Measurements from ENCODE around the gene SH3BP4.

SH3BP4 gene

GRCh38 chr2:234983011-234983726 lies 31.4 kb downstream of the SH3BP4 start:
- peak; percentile 58 for DNase-seq

DNA sequence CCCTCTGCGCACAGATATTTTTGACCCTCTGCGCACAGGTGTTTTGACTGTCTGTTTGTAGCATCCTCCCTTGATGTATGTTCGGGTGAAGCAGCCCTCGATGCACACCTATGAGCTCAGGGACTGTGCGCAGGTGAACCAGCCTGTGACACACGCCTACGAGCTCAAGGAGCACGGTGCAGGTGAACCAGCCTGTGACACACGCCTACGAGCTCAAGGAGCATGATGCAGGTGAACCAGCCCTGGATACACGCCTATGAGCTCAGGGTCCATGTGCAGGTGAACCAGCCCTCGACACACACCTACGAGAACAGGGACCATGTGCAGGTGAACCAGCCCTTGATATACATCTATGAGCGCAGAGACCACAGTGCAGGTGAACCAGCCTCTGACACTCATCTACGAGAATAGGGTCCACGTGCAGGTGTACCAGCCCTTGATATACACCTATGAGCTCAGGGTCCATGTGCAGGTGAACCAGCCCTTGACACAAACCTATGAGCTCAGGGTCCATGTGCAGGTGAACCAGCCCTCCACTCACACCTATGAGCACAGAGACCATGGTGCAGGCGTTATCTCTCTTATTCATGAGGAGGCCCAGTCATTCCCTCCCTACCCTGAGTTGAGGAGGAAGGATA lies 33.9 kb downstream of the SH3BP4 start:
- no peak for DNase-seq

- no peak for DNase-seq
Observed at GRCh38 chr2:234986390-234986789, 34.6 kb downstream of the SH3BP4 start.

DNA sequence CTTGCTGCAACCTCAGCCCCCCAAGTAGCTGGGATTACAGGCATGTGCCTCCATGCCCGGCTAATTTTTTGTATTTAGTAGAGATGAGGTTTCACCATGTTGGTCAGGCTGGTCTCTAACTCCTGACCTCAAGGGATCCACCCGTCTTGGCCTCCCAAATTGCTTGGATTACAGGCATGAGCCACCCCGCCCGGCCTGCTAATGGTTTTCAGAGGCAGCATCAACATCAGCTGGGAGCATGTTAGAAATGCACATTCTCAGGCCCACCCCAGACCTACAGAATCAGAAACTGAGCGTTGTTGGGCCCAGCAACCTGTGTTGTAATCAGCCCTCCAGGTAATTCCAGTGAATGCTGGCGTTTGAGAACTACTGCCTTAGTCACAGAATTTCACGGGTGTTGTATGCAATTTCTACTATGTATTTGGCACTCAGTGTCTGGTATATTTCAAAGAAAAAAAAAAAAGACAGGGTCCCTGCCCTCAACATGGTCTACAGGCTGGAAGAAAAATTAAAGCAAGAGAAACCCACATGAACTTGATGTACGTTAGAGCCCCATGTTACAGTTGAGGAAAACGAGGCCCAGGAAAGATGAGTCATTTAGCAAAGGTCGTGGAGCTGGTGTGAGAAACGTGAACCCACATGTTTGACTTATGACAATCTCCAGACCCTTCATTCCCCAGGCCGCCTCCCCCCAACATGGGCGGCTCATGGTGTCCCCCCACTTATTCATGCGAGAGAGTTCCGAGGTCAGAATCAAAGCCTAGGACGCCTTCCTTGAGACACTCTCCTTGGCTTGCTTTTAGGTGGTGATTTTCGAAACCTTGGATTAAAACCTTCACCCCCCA lies 35.3 kb downstream of the SH3BP4 start:
- no peak for DNase-seq

DNA sequence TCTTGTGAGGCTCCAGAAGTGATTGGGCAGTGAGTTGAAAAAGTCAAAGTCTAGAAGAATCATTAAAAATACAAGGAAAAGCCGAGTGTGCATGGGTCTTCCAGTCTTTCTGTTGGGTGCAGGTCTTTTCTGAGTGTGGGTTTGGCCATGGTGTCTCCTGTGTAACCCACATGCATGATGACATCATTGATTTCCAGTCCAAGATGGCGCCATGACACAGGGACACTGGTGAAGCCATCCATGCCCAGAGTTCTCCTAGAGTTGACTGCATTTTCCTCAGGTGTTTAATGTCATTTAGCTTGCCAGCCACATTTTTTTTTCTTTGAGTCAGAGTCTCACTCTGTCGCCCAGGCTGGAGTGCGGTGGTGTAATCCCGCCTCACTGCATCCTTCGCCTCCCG lies 35.9 kb downstream of the SH3BP4 start:
- DNase-seq = no peak

DNA sequence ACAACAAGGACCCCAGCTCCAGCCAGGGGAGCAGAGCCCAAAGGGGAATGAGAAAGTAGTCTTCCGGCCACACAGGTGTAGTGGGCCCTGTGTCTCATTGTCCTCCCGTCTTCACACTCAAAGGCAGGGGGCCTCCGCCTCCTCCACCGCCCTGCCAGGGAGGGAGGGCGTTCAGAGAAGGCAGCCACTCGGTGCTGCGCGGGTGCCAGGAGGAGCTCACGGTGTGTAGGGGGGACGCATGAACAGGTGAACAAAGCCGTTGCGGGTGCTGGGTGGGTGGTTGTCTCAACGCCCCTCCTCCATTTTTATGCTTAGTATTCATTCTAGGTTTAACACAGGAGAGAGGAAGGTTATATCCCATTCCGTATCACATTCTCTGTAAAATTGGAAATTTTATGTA lies 36.7 kb downstream of the SH3BP4 start:
- DNase-seq = no peak

GRCh38 chr2:234989183-234989701 lies 37.4 kb downstream of the SH3BP4 start:
- peak; percentile 90 for DNase-seq

- DNase-seq = no peak
Observed at GRCh38 chr2:234990300-234990699, 38.5 kb downstream of the SH3BP4 start.

- DNase-seq = no peak
Observed at GRCh38 chr2:234991290-234991689, 39.5 kb downstream of the SH3BP4 start.

DNA sequence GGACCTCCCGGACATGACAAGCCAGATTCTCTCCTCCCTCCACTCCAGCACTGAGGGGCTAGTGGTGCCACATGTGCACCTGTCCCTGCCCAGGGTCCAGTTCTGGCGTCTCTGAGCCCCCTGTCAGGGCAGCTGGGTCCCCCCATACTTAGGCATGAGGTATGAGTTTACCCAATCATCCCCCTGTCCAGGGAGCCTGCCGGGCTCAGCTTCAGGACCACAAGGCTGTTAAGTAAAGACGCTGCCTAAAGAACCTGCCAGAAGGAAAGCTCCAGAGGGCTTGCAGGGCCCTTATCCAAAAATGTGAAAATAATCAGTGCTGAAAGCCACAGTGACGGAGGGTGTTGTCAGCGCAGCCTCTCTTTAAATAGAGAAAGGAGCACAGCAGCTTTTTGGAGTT lies 40.0 kb downstream of the SH3BP4 start:
- DNase-seq = no peak

GRCh38 chr2:234992196-234992595 lies 40.4 kb downstream of the SH3BP4 start:
- no peak for DNase-seq

DNA sequence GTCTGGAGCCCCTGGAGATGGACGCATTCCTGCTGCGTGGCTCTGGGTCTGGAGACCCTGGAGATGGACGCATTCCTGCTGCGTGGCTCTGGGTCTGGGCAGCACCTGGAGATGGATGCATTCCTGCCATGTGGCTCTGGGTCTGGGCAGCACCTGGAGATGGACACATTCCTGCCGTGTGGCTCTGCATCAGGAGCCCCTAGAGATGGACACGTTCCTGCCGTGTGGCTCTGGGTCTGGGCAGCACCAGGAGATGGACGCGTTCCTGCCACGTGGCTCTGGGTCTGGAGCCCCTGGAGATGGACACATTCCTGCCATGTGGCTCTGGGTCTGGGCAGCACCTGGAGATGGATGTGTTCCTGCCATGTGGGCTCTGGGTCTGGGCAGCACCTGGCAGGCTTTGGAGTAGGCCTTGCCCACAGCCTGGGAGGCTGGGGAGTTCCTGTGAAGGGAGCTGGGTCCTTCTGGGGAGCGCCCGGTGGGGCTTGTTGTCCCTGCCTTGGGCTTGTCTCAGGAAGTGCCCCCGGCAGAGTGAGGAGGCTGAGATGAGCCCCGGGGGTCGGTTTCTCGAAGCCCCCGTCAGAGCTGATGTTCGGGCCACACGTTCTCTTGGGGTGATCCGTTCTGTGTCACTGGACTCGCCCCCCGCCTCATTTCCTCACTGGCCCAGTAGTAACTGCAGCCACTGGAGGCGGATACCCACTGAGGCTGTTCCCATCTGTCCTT lies 41.0 kb downstream of the SH3BP4 start:
- no peak for DNase-seq

- DNase-seq = peak; percentile 36
Observed at GRCh38 chr2:234993541-234993981, 41.7 kb downstream of the SH3BP4 start.

- DNase-seq = no peak
Observed at GRCh38 chr2:234994438-234995321, 42.9 kb downstream of the SH3BP4 start.

GRCh38 chr2:234995332-234996068 lies 43.7 kb downstream of the SH3BP4 start:
- no peak for DNase-seq

DNA sequence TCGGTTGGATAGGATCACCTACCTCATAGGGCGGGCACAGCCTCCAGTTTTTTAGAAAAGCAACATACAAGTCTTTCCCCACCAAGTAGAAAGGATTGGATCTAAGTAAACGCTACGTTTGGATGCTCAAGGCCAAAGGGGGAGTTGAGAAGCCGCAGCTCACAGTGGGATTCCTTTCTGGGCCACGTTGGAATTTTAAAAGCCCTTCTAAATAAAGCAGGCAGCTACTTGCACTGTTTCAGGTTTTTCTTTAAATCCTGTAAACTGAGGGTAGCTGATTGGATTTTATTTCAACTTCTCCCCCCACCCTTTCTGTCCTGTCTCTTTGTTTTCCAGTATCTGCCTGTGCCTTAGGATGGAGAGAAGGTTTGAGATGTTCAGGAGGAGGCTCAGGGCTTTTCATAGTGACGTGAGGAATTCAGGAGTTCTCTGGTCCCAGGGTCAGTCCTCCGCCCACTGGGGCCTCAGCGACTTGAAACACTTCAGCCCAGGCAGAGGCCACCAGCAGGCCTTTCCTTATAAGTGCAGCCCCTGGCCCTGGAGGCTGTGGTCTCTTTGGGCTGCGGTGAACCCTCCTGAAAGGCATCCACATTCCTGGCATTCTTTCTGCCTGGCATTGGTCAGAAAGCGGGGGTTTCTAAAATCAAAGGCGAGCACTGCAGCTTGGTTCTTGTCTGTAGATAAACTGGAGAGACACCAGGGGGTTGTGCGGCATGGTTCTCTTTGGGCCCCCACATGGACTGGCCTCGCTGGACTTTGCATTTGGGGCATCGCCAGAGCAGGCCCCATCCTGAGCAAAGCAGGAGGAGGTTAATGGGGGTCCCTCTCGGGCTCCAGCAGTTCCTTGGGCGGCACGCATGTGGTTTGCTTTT lies 44.5 kb downstream of the SH3BP4 start:
- no peak for DNase-seq

- DNase-seq = no peak
Observed at GRCh38 chr2:234996941-234997270, 45.1 kb downstream of the SH3BP4 start.

DNA sequence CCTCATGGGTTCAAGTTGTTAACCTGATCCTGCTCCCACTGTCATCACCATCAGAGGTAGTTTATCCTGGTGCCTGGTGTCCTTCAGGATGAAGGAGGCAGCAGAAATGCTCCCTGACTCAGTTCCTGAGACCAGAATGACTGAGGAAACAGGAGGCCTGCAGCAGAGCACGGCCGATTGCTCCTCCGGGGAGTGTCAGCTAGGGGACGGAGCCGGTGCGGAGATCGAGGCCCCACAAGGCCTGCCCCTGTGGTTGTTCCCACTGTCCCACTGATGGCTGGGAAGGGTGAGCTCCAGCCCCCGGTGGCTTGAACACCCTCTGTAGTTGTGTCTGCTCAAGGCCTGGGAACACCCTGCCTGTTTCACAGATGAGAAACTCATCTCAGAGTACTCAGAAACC lies 45.6 kb downstream of the SH3BP4 start:
- DNase-seq = no peak

GRCh38 chr2:234998404-234999211 lies 46.8 kb downstream of the SH3BP4 start:
- DNase-seq = no peak
